HG02642 (cell line): ENCODE data around the gene SLC7A1.

ENCODE experiments used
- ATAC-seq: cut with Tn5 transposase; IDR thresholded peaks from one replicate; pipeline ENCODE4 v1.9.1; 2021; ENCODE audit warnings: mild to moderate bottlenecking; ENCODE audit not compliant: unreplicated experiment, poor library complexity

The SLC7A1 gene

DNA sequence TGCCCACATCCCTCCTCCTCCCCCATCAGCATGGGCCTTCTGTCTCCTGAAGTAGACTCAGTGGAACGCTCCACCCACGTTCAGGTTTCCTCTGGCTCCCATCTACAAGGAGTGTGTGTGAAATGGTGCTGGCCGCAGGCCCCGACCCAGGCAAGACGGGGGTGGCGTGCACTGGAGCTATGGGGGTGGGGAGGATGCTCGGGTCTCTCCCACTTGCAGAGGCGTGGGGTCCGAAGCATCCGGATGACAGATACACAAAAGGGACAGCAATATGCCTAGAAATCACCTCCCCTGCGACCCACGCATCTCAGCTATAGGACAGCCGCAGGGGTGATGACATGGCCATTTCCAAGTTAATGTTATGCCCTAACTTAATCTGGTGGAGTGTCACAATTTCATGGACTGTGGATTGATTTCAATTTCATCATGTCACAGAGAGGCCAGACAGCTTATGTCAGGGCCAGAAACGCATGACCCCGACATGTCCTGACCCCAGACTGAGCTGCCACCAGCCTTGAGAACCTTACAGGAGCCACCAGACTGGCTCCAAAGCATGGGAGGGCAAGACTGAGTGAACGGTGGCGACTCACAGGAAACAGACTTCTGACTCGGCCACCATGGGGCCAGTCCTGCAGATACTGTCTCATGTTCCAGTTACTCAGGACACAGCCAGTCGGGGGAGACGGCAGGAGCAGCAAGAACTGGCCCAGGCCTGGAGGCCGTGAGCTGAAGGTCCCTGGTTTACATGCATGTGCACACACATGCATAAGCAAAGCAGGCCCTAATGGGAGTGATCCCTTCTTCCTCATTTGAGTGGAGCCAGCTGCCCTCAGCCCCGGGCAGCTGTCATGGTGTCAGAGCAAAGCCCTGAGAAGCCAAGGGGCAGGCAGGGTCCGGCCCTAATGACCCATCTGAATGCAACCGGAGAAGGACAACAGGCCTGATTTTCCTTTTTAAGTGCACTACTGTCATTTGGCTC, 82.2 kb downstream of the SLC7A1 start:
- no peak for ATAC-seq

DNA sequence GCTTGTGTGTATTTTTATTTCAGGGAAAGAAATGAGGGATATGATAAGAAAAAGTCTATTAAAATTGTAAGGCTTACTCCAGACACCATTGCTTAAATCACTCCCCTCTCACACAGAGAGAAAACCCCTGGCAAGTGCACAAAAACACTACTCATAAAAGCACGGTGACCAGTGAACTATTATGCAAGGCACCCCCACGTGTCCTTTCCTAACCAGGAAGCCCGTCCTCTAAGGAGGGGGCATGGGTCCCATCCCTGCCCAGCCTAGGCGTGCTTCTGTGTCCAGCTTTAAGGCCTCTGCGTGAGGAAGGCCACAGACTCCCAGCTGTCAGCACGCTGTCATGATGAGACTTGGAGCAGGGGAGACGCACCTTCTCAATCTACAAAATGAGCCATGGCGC, 83.5 kb downstream of the SLC7A1 start:
- ATAC-seq: no peak

DNA sequence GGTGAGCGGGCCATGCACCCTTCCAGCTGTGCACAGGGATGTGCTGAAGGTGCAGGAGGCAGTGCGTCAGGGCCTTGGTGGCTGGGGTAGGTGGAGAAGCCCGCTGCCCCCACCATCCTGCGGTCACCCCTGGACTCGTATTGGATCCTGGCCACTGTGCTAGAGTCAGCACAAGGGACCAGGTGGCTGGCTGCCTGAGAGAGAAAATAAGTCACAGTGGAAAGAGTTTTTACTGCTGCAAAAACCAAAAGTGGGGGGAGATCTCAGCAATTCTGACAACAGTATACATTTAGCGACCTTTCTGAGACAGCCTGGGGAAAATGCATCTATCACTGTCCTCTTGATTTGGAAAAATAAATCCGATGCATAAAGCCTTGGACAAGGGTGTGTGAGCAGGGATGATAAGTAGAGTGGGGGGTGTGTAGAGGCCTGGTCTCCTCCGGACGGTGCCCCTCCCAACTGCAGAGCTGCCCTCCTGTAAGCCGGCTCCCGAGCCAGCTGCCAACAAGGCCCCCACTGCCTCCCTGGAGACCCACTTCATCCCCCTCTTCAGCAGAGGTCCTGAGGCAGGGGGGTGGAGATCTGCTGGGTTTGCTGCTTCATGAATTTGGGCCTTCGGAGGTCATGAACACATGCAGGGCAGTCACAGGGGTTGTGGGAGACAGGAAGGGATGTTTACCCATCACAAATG, 84.2 kb downstream of the SLC7A1 start:
- no peak for ATAC-seq

DNA sequence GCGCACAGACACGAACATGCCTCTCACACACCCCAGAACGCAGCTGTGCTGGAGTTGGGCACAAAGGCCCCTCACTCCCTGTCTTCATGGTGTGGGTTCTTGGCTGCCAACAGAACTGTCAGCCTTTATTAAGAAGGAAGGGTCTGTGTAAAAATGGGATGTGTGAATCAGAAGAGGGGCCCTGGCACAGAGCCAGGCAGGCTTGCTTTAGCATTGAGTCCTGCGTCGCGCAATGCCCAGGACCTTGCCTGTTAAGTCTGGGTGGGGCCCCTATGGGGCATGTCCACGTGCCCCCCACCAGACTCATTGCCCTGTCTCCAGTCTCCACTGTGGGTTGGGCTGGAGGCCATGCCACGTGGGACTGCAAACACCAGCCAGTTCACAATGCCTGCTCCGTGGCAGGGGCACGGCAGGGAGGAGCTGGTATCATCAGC, 84.8 kb downstream of the SLC7A1 start:
- no peak for ATAC-seq

DNA sequence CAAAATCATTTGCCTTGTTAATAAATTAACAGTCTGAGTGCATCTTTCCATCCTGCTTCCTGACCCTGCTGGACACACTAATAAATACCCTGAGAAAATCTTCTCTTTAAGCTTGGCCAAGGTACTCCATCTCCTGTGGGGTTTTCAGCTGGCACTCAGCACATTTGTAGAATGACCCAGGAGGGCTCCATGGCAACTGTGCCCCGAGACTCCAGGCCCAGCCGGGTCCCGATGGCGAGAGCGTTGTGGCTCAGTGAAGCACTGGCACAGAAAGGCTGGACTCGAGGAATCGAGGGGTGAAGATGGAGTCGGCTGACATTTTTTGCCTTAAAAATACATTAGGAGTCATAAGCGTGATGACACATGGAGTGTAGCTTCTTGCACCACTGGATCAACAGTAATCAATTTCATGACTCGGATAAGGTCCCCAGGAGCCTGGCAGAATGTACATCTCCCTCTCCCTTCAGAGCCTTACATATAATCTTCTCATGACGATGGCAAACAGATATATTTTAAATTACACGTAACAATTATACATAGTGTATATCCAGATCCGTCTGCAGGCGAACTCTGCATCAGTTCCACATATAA, 85.4 kb downstream of the SLC7A1 start:
- no peak for ATAC-seq

DNA sequence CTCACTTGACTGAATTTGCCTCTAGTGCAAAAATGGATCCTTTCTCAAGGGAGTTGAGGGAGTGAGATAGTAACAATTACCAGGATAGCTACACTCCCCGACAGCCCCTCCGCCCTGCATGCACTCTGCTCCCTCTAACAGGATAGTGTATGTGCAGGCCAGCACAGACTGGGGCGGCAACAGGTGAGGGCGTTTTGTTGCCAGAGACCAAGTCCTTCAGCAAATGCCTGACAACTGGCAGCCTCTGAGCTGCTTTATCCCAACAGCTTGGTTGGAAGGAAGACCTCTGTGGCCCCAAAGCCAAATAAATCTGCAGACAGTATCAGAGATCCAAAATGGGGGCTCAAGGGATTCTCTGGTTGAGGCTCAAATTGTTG, 86.6 kb downstream of the SLC7A1 start:
- ATAC-seq: no peak

DNA sequence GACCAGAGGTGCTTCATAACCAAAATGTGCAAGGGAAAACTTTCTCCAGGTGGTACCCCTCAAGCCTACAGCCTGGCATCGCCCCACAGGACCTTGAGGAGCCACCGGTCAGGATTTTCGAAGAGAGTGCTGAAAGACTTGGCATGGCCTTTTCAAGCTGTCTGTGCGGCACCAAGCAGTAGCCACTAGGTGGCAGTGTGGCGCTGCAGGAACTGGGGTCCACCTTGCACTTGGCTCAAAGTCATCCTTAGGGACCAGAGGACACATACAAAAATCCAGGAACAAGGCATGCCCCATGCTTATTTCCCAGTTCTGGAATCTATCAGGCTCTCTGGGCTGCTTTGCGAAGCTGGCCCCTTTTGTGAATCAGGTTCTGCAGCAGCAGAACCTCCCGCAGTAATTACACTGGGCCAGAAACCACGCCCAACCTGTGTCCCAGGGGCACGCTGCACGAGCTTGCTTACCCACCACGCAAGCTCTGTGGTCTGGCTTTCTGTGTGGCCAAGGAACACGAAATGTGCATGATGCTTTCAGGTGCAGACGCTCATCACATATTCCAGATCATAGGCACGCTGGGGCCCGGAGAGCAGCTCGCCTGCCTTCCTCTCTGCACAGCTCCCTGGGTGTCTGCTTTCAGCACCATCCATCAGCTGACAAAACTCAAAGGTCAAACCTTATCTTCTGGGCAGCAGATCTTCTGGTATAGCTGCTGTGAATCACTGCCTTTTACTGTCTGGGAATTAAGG, 87.2 kb downstream of the SLC7A1 start:
- ATAC-seq: peak; percentile 79

DNA sequence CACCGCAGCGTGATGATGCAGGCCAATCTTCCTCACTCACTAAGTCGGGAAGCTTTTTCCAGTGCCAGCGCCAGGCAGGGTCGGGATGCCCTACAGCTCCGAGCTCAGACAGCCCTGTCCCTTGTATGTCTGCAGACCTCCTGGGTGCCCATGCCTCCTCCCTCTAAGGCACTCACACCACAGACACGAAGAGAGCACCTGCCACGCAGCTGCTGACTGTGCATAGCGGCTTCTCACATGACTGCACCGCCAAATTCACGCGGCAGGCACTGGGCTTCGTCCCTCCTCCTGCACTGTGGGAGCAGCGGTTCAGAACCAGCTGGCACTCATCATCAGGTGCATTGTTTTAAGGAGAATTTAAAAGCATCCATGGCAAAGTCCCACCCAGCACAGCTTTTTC, 88.1 kb downstream of the SLC7A1 start:
- no peak for ATAC-seq

DNA sequence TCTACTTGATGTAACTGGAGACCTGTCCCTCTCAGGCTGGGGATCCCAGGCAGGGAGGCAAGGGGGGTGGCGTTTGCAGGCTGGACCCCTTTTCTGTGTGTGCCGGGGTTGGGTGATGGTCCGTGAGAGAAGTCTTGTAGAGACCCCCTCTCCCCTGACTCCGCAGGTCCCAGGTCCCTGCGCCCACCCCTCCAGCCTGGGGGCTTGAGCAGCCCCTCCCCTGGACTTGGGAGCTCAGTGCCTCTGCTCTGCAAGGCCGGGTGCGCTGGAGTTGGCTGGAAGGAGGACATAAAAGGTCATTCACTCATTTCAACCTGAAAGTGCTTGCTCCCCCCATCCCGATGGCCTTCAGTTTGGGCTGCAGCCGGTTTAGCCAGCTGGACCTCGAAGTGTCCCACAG, 89.5 kb downstream of the SLC7A1 start:
- ATAC-seq: no peak

DNA sequence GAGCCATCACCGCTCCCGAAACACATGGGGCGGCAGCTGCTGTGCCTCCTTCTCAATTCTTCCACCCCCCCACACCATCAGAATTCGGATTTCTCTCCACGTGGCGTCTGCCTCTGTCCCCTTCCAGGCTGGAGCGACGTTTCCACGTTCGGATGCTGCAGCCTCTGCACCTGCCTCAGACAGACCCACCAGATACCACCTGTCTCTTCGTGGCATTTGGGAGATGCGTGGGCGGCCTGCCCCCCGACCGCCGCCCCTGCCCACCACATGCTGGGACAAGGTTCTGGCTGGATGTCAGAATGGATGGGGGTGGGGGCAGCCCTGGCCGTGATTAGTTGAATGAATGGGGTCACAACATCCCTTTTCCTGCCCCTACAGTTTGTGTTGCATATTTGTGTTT, 90.0 kb downstream of the SLC7A1 start:
- no peak for ATAC-seq

DNA sequence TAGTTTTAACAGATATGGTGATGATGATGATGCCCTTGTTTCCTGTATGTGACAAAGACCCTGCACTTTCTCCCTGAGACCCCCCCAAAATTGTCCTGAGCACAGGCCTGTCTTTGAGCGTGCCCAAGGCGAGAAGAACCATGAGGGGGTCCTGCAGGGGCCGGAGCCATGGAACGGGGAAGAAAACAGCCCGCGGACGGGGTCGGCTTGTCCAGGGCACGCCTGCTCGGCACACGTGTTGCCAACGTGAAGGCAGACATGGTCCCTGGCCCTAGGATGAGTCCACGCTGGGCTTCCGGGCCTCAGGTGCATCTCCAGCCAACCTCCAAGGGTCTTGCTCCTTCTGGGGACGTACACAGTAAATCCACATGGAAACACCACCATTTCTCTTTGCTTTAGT, 90.8 kb downstream of the SLC7A1 start:
- ATAC-seq: no peak

DNA sequence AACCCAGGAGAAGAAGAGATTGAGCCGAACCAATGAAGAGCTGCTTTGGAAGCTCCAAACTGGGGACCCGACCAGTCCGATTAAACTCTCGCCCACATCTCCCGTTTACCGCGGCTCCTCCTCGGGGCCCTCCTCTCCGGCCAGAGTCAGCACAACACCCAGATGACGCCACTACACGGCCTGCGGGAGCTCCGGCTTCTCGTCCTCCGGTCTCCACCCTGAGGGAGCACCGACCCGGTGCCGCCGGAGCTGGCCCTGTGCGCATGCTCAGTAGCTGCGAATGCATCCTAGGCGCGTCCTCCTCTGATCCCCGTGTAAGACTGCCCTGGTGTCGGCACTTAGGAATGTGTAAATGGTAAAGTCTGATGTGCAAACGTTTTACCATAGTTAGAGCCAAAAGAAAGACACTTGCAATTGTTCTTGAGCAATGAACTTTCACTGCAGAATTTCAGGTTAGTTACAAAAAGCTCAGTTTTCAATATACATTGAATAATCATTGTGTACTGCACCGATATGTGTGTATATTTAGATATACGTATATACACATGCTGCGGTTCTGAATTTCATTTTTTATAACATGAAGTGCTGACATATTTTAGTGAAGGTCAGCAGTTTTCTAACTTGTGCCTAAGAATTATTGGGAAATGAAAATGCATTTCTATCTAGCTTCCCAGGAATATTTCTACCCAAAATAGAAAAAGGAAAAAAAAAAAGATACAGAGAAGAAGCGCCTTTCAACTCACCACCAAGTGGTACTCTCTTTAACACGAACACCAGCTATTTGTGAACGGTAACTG, 92.2 kb downstream of the SLC7A1 start:
- no peak for ATAC-seq

DNA sequence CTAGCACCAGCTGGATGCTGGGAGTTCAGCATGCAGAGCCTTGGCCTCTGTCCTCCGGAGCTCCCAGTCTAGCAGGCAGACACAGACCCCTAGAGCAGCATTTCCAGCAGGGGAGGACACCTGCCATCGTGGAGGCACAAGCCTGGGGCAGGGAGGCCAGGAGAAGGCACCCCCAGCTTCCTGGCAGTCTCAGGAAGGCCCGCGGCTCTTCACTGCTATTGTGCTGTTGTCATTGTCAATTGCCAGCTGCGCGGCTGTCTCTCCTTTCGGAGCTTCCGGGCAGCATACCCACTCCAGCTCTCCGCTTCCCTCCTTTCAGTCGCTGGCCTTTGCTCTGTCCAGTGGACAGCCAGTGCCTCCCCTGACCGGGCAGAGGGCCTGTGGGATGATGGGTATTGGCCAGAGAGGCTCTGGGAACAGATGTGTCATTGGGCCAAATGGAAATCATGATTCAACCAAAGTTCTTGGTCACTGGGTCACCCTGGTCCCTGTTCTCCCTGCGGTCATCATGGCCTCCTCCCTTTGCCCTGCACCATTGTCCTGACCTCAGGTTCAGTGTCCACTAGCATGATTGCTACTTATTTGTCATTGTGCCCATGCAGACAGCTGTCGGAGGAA, 93.0 kb downstream of the SLC7A1 start:
- no peak for ATAC-seq

DNA sequence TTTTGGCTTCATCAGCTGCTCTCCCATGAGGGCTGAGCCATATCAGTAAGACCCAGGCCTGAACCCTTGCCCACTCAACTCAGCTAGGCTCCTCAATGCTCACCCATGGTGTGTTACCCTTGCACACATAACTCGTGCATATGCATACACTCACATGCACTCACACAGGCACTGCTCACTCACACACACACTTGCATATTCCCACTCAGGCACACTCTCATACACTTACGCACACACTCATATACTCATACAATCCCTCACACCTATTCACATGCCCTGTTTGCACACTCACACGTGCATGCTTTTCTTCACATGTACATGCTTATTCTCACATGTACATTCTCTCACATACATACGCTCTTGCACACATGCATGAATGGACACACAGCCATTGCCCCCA, 93.8 kb downstream of the SLC7A1 start:
- ATAC-seq: no peak

DNA sequence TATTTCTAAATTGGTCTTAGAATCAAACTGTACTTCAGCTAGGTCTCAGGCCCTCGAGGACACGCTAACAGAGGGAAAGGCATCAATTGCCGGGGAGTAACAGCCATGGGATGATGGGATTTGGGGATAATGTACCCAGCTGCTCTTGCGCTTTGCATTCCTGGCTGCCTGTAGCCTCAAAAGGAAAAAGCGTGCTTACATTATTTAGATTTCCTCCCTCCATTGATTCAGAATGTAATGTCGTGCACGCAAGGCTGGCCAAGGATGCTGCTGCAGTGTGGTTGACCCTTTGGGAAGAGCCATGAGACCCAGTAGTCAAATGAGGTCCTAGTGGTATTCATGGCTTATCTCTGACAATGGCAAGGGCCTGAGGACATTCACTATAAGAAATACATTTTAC, 95.1 kb downstream of the SLC7A1 start:
- no peak for ATAC-seq

DNA sequence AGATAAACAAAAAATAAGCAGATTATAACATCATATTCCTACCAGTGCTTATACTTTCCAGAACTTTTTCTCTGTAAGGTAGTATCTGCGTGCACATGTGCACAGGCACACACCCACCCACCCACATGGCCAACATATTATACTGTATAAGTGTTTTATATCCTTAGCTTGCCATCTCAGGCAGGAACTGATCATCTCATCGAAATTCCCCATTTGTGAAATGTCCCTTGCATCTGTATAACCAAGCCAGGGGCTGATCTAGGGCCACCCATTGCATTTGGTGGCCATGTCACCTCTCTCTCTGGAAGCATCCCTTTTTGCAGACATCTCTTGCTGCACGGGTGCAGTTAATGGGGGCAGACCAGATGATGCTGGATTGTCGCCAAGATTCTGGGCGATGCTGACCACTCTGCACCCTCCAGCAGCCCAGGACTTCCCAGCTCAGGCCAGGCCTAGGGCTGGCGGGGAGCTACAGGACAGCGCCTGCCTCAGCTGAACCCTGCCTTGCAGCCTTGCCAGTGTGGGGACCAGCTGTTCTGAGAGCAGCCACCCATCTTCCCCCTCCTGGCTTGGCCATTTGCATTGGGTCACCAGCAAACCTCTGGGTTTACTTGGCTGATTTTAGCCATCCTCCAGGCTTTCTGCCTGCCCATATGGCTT, 95.9 kb downstream of the SLC7A1 start:
- ATAC-seq: no peak

DNA sequence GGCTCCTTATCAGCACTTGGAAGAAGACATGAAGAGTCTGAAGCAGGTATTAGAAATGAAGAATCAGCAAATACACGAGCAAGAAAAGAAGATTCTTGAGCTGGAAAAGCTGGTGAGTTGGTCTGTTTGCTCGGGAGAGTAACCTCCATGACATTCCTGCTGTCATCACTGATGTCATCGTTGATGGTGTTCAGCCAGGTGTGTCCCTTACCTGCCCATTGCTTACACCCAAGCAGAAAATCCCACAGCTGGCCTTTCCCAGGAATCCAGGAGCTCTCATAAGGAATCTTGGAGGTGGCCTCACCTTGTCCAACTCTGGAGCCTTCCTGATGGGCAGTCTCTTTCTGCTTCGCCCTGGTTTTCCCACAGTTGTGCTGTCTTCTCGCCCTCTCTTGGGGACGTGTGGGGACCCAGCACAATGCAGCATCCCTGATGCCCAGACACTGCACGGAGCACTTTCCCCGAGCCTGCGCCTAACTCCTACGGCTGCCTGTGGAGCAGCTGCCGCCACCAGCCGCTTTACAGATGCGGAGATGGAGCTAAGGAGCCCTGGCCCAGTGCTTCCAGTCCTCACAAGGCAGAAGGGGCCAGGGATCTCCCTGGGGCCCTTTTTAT, 97.0 kb downstream of the SLC7A1 start:
- ATAC-seq: no peak

DNA sequence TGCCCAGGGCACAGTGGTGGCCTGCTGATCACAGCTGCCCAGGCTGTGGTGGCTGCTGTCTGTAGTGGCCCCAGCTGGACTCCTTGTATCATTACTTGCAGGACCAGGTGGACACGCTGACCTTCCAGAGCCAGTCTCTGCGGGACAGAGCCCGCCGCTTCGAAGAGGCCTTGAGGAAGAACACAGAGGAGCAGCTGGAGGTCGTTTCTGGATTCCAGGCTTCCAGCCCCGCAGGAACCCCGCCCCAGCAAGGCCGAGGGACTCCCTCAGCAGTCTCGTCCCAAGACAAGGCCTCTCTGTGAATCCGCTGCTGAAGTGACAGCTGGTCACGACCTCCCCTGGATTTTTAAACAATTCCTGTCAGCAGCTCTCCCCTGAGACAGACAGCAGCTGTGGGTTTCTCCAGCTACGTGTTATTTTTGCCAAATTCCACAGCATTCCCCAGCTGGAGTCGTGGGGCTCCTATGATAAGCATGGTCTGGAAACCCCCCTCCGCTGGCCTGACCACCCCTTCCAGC, 98.3 kb downstream of the SLC7A1 start:
- no peak for ATAC-seq
